Breast epithelium (tissue), 4 donors: ENCODE measurements around the gene FCRL3. TPM values are rescaled to one million over a fixed set of nuclear protein-coding genes. Genes with fewer than 3 reads are reported as not detected.
"Not testable (repeated sequence)": the region's sequence is repeated elsewhere in the genome, so short reads cannot be mapped to it uniquely, and the experiment has no call there.

Source experiments
- DNase-seq, 2 donors: peaks; one replicate each; pipeline ENCODE4 v3.0.0-alpha.2; 2019; ENCODE audit warnings: low spot score in 2 of 2
- H3K27ac ChIP-seq, 2 donors: fragments of 200-600 bp; sonication (generic) in 1 of 2; one replicate each; pipeline ENCODE4 v1.5.1; 2016 to 2019; ENCODE audit warnings: mild to moderate bottlenecking in 1 of 2
- H3K27me3 ChIP-seq, 2 donors: fragments of 200-600 bp; sonication (generic) in 1 of 2; one replicate each; pipeline versions ENCODE4 v1.5.1 to v1.6.0; 2017 to 2019; ENCODE audit warnings: control low read depth in 1 of 2, mild to moderate bottlenecking in 1 of 2
- H3K36me3 ChIP-seq: fragments of 200-600 bp; one replicate; pipeline ENCODE4 v1.5.1; 2019
- H3K4me1 ChIP-seq, 2 donors: fragments of 200-600 bp; sonication (generic); one replicate each; pipeline ENCODE4 v1.5.1; 2016 to 2019; ENCODE audit warnings: control low read depth in 1 of 2
- H3K4me3 ChIP-seq, 3 donors: fragments of 200-600 bp; sonication (generic); 1 replicate in 2 of 3; 2 replicates in 1 of 3; pipeline ENCODE4 v1.5.1; 2016 to 2019; ENCODE audit warnings: mild to moderate bottlenecking in 3 of 3, moderate library complexity in 2 of 3
- H3K9me3 ChIP-seq, 2 donors: fragments of 200-600 bp; sonication (generic) in 1 of 2; one replicate each; pipeline ENCODE4 v1.5.1; 2016 to 2019; ENCODE audit warnings: control low read depth in 1 of 2
- CTCF ChIP-seq, 3 donors: fragments of 450-650 bp; IDR thresholded peaks; one replicate each; pipeline ENCODE4 v1.5.1; 2016 to 2017; ENCODE audit warnings: antibody characterized with exemption in 3 of 3, mild to moderate bottlenecking in 3 of 3, moderate library complexity in 3 of 3
- POLR2A ChIP-seq: fragments of 450-650 bp; IDR thresholded peaks from one replicate; pipeline ENCODE4 v1.6.1; 2016; ENCODE audit warnings: antibody characterized with exemption, mild to moderate bottlenecking, moderate library complexity
- POLR2AphosphoS5 ChIP-seq, 3 donors: sonication (generic); formaldehyde crosslinking; IDR thresholded peaks; one replicate each; pipeline ENCODE4 v1.6.1; 2017; ENCODE audit warnings: antibody characterized with exemption in 3 of 3
- intact Hi-C: fragments of 100-400 bp; cut with DNase I; formaldehyde crosslinking; loops from one replicate; pipeline ENCODE4 v1.15.1; 2023; ENCODE audit warnings: low total_unique reads
- total RNA-seq, 3 donors: library from RNA; depleted of rRNA; stranded (reverse); fragments of >200 nt; gene quantifications; one replicate each; pipeline ENCODE4 v1.1.0, GENCODE V29; 2016

The FCRL3 gene
- total RNA-seq = under 1 TPM in 2 of 3 donors, not detected in 1; 0.15 to 0.16 TPM

- H3K36me3 ChIP-seq = no peaks in the 10 kb centered on the region
- H3K4me3 ChIP-seq = no peak within 1 kb of the TSS
- no peak for TF ChIP-seq POLR2AphosphoS5 (IDR thresholded peaks at IDR 0.05)
- TF ChIP-seq CTCF (IDR thresholded peaks at IDR 0.05) = no peak
- TF ChIP-seq POLR2A = no peak
- intact Hi-C loops = loop anchor here (5.0 kb wide), 1 partner anchor 792 kb away; no protein-coding TSS in a partner anchor
- peaks cover 0 to 6% of the 10 kb centered on the region in 2 donors for H3K27me3 ChIP-seq
- no peak within 1 kb of the TSS for H3K27ac ChIP-seq
- H3K9me3 ChIP-seq = no peaks in the 10 kb centered on the region
- no peaks in the 10 kb centered on the region for H3K4me1 ChIP-seq
- no peak for DNase-seq
Measured at GRCh38 chr1:157700732-157701131, at the start of gene FCRL3. FCRL3 (minus strand) TSS chr1:157700769; CDS start chr1:157700489, 280 bp downstream.

DNA sequence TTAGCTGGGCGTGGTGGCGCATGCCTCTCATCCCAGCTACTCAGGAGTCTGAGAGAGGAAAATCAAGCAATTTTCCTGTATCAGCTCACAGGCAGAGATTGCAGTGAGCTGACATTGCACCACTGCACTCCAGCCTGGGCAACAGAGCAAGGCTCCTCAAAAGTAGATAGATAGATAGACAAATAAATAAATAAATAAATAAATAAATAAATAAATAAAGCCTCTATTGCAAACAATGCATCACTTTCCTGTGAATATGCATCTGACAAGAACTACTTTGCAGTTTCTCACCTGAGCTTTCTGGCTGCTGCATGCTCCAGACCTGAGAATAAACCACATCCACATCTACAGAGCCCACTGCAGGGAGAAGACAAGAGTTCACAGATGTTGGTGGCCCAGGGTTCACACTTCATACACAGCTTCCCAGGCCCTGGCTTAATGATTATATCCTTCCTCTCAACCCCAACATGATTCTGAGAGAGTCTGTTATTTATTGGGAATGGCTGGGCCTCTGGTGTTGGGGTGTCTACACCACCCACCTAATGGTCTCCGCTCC lies 47.8 kb upstream of the FCRL3 start:
- no peak for DNase-seq
- TF ChIP-seq POLR2AphosphoS5 (IDR thresholded peaks at IDR 0.05) (no peak), POLR2A (no peak), CTCF (IDR thresholded peaks at IDR 0.05) (no peak)
- Histone ChIP-seq H3K27ac (no peak overlapping the region), H3K36me3 (no peaks in the 10 kb centered on the region), H3K27me3 (no peaks in the 10 kb centered on the region), H3K9me3 (no peaks in the 10 kb centered on the region), H3K4me1 (no peaks in the 10 kb centered on the region), H3K4me3 (no peak overlapping the region)
- intact Hi-C loops = no loop called here

GRCh38 chr1:157739229-157739901 lies 38.8 kb upstream of the FCRL3 start:
- H3K4me1 ChIP-seq = no peaks in the 10 kb centered on the region
- no peak for TF ChIP-seq POLR2AphosphoS5 (IDR thresholded peaks at IDR 0.05)
- TF ChIP-seq POLR2A = no peak
- TF ChIP-seq CTCF (IDR thresholded peaks at IDR 0.05) = no peak
- H3K9me3 ChIP-seq = no peaks in the 10 kb centered on the region
- H3K27me3 ChIP-seq = no peaks in the 10 kb centered on the region
- DNase-seq = no peak
- intact Hi-C loops = no loop called here
- H3K36me3 ChIP-seq = no peaks in the 10 kb centered on the region
- H3K4me3 ChIP-seq = no peak overlapping the region
- H3K27ac ChIP-seq = no peak overlapping the region

- DNase-seq, H3K4me3 ChIP-seq: not testable (repeated sequence)
Measured at GRCh38 chr1:157735991-157736390, 35.4 kb upstream of the FCRL3 start.

GRCh38 chr1:157734321-157734720 lies 33.8 kb upstream of the FCRL3 start:
- intact Hi-C loops = no loop called here
- no peaks in the 10 kb centered on the region for H3K36me3 ChIP-seq
- H3K9me3 ChIP-seq = no peaks in the 10 kb centered on the region

More at GRCh38 chr1:157735991-157736390, 35.4 kb upstream of the FCRL3 start:
- H3K9me3 ChIP-seq, H3K27me3 ChIP-seq, H3K4me1 ChIP-seq, intact Hi-C loops, H3K36me3 ChIP-seq, H3K27ac ChIP-seq: not testable (repeated sequence)

More at GRCh38 chr1:157734321-157734720, 33.8 kb upstream of the FCRL3 start:
- Histone ChIP-seq H3K27ac (no peak overlapping the region), H3K27me3 (no peaks in the 10 kb centered on the region), H3K4me1 (no peaks in the 10 kb centered on the region), H3K4me3 (no peak overlapping the region)
- DNase-seq = no peak
- TF ChIP-seq POLR2AphosphoS5 (IDR thresholded peaks at IDR 0.05) (no peak), POLR2A (no peak), CTCF (IDR thresholded peaks at IDR 0.05) (no peak)
